ENCODE data around the gene SLC9A3. TPM values are rescaled to one million over a fixed set of nuclear protein-coding genes. Genes with fewer than 3 reads are reported as not detected.

SLC9A3 gene
- total RNA-seq, 1 donor from 2014 or later: 1.3 TPM

DNA sequence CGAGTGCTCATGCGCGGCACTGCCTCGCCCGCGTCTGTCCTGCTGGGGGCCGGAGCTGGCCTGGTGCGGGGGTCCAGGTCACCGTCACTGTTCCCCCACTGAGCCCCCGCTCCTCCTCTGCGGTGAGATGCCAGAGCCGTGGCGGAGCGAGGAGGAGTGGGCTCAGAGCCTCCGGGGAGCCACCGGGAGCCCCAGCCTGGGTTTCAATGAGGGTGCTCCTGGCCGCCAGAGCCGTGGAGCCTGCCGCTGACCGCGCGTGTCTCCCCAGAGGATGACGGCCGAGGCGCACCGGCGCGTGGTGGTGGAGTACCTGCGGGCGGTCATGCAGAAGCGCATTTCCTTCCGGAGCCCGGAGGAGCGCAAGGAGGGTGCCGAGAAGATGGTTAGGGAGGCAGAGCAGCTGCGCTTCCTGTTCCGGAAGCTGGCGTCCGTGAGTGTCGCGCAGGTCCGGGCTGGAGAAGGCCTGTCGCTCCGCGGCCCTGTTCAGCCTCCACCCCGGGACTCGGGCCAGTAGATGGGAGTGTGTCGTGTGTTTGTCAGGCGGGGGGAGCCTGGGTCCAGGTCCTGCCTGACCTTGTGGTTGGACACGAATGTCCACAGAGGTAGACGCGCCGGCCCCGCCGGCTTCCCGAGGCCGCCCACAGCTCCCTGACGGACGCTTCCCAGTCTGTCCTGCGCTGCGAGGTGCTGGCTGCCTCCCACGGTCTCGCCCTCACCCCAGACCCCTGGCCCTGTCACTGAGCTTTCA is 59.2 kb downstream of the SLC9A3 start:
- no peak for DNase-seq (ENCODE audit: low read depth)
- H3K4me3 ChIP-seq (ENCODE audit: low read depth, low read length): no peak overlapping the region
- TF ChIP-seq, protein P1, sequence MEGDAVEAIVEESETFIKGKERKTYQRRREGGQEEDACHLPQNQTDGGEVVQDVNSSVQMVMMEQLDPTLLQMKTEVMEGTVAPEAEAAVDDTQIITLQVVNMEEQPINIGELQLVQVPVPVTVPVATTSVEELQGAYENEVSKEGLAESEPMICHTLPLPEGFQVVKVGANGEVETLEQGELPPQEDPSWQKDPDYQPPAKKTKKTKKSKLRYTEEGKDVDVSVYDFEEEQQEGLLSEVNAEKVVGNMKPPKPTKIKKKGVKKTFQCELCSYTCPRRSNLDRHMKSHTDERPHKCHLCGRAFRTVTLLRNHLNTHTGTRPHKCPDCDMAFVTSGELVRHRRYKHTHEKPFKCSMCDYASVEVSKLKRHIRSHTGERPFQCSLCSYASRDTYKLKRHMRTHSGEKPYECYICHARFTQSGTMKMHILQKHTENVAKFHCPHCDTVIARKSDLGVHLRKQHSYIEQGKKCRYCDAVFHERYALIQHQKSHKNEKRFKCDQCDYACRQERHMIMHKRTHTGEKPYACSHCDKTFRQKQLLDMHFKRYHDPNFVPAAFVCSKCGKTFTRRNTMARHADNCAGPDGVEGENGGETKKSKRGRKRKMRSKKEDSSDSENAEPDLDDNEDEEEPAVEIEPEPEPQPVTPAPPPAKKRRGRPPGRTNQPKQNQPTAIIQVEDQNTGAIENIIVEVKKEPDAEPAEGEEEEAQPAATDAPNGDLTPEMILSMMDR (conservative IDR thresholded peaks at IDR 0.05; ENCODE audit: low read depth, low read length): no peak

DNA sequence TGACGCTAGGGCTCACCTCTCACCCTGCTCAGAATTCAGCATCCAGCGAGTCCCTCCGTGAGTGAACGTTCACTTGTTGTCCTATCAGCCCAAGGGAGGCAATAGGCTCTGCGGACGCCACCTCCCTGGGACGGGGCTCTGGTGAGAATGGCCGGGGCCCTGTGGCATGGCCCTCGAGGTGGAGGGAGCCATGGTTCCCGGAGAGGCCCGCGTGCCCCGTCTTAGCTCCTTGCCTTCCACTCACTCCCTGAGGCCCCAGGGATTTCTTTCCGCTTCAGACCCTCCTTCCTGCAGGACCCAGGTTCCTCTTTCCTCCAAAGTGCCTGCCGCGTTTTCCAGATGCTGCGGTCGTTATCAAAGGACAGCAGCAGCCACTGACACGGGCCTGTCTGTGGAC is 59.8 kb downstream of the SLC9A3 start:
- TF ChIP-seq, protein P1 (conservative IDR thresholded peaks at IDR 0.05; ENCODE audit: low read depth, low read length): no peak
- H3K4me3 ChIP-seq (ENCODE audit: low read depth, low read length): no peak overlapping the region
- no peak for DNase-seq (ENCODE audit: low read depth)

DNA sequence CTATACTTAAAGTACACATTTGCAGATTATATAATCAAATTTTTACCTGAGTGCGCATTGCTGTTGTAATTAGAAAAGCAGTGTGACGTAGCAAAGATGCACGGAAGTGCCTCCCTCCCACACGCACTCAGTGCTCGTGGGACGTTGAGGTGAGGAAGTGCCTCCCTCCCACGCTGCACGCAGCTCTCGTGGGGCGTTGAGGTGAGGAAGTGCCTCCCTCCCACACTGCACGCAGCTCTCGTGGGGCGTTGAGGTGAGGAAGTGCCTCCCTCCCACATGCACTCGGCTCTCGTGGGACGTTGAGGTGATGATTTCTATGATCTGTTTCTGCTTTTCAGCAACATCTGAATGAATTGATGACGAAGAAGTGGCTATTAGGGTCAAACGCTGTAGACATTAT is 60.3 kb downstream of the SLC9A3 start:
- no peak for DNase-seq (ENCODE audit: low read depth)
- TF ChIP-seq, protein P1 (conservative IDR thresholded peaks at IDR 0.05; ENCODE audit: low read depth, low read length): no peak
- H3K4me3 ChIP-seq (ENCODE audit: low read depth, low read length): no peak overlapping the region

DNA sequence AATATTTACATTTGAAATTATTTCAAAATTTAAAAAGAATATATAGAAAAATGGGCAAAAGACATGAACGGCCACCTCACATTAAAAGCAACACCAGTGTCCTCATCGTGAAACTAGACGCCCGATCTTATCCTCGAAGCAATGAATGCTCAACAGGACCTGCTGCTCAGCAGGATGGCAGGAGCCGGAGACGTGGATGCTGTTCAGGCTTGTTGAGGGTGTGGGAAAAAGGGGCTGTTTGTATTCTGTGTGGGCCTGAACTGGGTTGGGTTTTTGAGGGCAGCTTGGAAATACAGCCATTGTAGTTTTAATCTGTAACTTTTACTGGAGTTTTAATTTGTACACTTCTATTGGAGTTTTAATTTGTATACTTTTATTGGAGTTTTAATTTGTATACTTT is 60.9 kb downstream of the SLC9A3 start:
- TF ChIP-seq, protein P1 (conservative IDR thresholded peaks at IDR 0.05; ENCODE audit: low read depth, low read length): no peak
- no peak overlapping the region for H3K4me3 ChIP-seq (ENCODE audit: low read depth, low read length)
- DNase-seq (ENCODE audit: low read depth): no peak

DNA sequence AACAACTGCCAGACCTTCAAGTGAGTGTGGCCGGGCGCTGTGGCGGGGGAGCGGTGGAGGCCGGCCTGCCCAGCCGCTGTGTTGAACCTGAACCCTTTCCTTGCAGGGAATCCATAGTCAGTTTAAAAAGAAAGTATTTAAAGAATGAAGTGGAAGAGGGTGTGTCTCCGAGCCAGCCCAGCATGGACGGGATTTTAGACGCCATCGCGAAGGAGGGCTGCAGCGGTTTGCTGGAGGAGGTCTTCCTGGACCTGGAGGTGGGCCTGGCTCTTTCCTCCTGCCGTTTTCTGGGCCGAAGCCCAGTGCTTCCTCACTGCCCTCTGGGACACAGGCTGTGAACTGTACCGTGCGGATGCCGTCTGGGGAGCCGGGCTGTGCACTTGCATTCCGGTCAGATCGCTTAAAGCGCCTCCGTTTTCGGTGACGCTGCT is 62.2 kb downstream of the SLC9A3 start:
- DNase-seq (ENCODE audit: low read depth): no peak
- TF ChIP-seq, protein P1 (conservative IDR thresholded peaks at IDR 0.05; ENCODE audit: low read depth, low read length): no peak
- H3K4me3 ChIP-seq (ENCODE audit: low read depth, low read length): no peak overlapping the region

DNA sequence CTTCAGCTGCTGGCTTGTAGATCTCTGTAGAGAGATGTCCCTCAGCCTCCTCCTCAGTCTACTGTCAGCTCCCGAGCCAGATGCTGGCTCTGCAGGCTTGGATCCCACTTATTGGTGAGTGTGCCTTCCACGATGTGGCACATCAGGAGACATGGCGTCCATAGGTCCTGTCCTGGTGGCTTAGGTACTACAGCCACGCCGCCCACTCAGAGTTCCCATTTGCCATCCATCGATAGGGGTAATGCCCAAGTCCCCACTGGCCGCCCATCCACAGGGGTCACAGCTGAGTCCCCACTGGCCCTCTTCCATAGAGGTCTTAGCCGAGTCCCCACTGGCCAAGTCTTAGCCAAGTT is 64.0 kb downstream of the SLC9A3 start:
- no peak overlapping the region for H3K4me3 ChIP-seq (ENCODE audit: low read depth, low read length)
- TF ChIP-seq, protein P1 (conservative IDR thresholded peaks at IDR 0.05; ENCODE audit: low read depth, low read length): no peak

More for the DNA sequence above, 64.0 kb downstream of the SLC9A3 start:
- DNase-seq (ENCODE audit: low read depth): no peak

Data from epithelial cell of proximal tubule (primary cell).